ENCODE measurements around the gene WDR90. TPM values are rescaled to one million over a fixed set of nuclear protein-coding genes. Genes with fewer than 3 reads are reported as not detected.

Gene WDR90
- total and polyA plus RNA-seq, 10 of the 15 experiments (the other 5 are each of a cell fraction or from before 2014, with no cell fraction given): 2.0 to 65.0 (median 16.7) TPM

- TF ChIP-seq ZNF687 (IDR thresholded peaks at IDR 0.05) (no peak), POU2F2 (IDR thresholded peaks at IDR 0.05; ENCODE audit: borderline replicate concordance, low read depth, low read length) (no peak)
Measured at GRCh38 chr16:644556-644955, 4.6 kb upstream of the WDR90 start (continued).

- ATAC-seq (no peak), DNase-seq (ENCODE audit: low read depth, low spot score) (no peak), FAIRE-seq (no peak)
- Histone ChIP-seq H3K9me3 (replicated peaks; ENCODE audit: control insufficient read depth, insufficient read depth, low read length) (no peaks in the 10 kb centered on the region), H3K9ac (ENCODE audit: control insufficient read depth, insufficient read depth, low read length) (no peak overlapping the region), H3K79me2 (ENCODE audit: control insufficient read depth, insufficient read depth, low read length) (peaks cover 45% of the 10 kb centered on the region), H3K4me3 (no peak overlapping the region), H3K27ac (ENCODE audit: control insufficient read depth, insufficient read depth) (no peak overlapping the region), H3K4me2 (ENCODE audit: control insufficient read depth, insufficient read depth) (no peak overlapping the region), H4K20me1 (ENCODE audit: control insufficient read depth, insufficient read depth) (no peaks in the 10 kb centered on the region), H3K4me1 (ENCODE audit: control insufficient read depth, insufficient read depth, low read length) (peaks cover 9% of the 10 kb centered on the region), H2AFZ (ENCODE audit: control insufficient read depth, low read depth, low read length) (no peak overlapping the region), H3K27me3 (replicated peaks in 1 of 2; ENCODE audit: control insufficient read depth in 2 of 2, insufficient read depth in 2 of 2, low read length in 1 of 2) (no peaks in the 10 kb centered on the region), H3K36me3 (ENCODE audit: control insufficient read depth in 2 of 2, insufficient read depth in 2 of 2, low read length in 1 of 2) (no peaks in the 10 kb centered on the region; a peak in 2 of 4 replicates)
- ChIA-PET POLR2A (interaction anchor here (1.2 kb wide), 1 partner anchor 8 kb away, joined by 3 read pairs; no protein-coding TSS in a partner anchor), SMC1A (ENCODE audit: uncharacterized antibody, unreplicated experiment) (no interaction called here), CTCF (no interaction called here), RAD21 (ENCODE audit: unreplicated experiment) (no interaction called here)
- BruUV-seq (replicated peaks): no TSS peak
- WGBS (ENCODE audit: insufficient coverage, insufficient replicate concordance, low lambda C conversion rate, missing lambda C conversion rate): 88% methylated on average over 31 of the region's 32 CpGs
- intact Hi-C loops (cut with micrococcal nuclease; ENCODE audit: unreplicated experiment): no loop called here
- in situ Hi-C loops (cut with MboI): no loop called here
- no peak for TF ChIP-seq JUNB (IDR thresholded peaks at IDR 0.05)
- no peak for TF ChIP-seq PAX8 (IDR thresholded peaks at IDR 0.05)
- TF ChIP-seq ZNF622 (IDR thresholded peaks at IDR 0.05): no peak
- TF ChIP-seq BCL3 (IDR thresholded peaks at IDR 0.05; ENCODE audit: borderline replicate concordance, insufficient read depth, low read depth, low read length, poor library complexity, severe bottlenecking): no peak
- no peak for TF ChIP-seq SREBF2 (IDR thresholded peaks at IDR 0.05; ENCODE audit: low read length)
- no peak for TF ChIP-seq ZNF384 (IDR thresholded peaks at IDR 0.05; ENCODE audit: borderline replicate concordance, low read depth, low read length)
- TF ChIP-seq RCOR1 (conservative IDR thresholded peaks at IDR 0.05; ENCODE audit: low read depth, low read length): no peak
- TF ChIP-seq IKZF1 (conservative IDR thresholded peaks at IDR 0.05): no peak
- TF ChIP-seq ETV6 (conservative IDR thresholded peaks at IDR 0.05 in 1 of 2, IDR thresholded peaks at IDR 0.05 in 1 of 2; ENCODE audit: borderline replicate concordance in 1 of 2, low read depth in 1 of 2): no peak
- no peak for TF ChIP-seq E2F8 (IDR thresholded peaks at IDR 0.05; ENCODE audit: low read depth, partially characterized antibody)
- TF ChIP-seq HDAC2 (IDR thresholded peaks at IDR 0.05): no peak
Measured at GRCh38 chr16:645852-646678, 3.1 kb upstream of the WDR90 start.
